GM10248 (cell line): ENCODE measurements around the gene TNFRSF11A.

ENCODE experiments used
- CTCF ChIA-PET: fragments of 300-600 bp; sonication (Branson Sonifier 250); formaldehyde crosslinking; extraction: SDS; loops from one replicate; lab custom pipeline; 2021; ENCODE audit warnings: antibody characterized with exemption; lab: Yijun Ruan, JAX
- POLR2A ChIA-PET: fragments of 350-650 bp; sonication (Branson Sonifier 250); formaldehyde crosslinking; extraction: SDS; loops from one replicate; lab custom pipeline; 2020; ENCODE audit warnings: antibody characterized with exemption; lab: Yijun Ruan, JAX
- DNase-seq: peaks from one replicate; pipeline ENCODE4 v3.0.0; 2012; ENCODE audit errors: extremely low spot score
- TF ChIP-seq, protein P1 (sequence below): IDR thresholded peaks from 2 replicates; pipeline ENCODE4 v1.5.1; 2012; ENCODE audit warnings: mild to moderate bottlenecking, low read depth; ENCODE audit errors: extremely low read depth, missing control alignments, control extremely low read depth

TNFRSF11A gene

DNA sequence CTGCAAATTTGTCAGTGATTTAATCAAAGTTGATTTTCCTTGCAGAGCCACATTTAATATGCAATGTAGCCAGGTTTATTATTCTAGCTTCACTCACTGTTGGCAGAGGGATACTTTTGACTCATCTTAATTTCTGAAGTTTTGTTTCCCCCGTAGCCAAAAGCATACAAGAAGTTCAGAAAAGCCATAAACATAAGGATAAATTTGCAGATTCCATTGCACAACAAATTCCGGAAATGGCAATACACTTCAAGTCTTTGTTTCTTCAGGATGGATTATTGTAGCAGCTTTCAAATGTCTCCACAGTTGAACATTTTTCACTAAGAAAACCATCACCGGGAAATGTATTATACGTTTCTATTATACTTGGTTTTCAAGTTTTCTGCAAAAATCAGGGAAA, 109.7 kb downstream of the TNFRSF11A start:
- ChIA-PET POLR2A (no interaction called here), CTCF (interaction anchor here (0.9 to 1.7 kb wide), 2 partner anchors 9 to 150 kb away, joined by 4 to 10 read pairs; no protein-coding TSS in a partner anchor)
- DNase-seq = no peak
- TF ChIP-seq, protein P1, sequence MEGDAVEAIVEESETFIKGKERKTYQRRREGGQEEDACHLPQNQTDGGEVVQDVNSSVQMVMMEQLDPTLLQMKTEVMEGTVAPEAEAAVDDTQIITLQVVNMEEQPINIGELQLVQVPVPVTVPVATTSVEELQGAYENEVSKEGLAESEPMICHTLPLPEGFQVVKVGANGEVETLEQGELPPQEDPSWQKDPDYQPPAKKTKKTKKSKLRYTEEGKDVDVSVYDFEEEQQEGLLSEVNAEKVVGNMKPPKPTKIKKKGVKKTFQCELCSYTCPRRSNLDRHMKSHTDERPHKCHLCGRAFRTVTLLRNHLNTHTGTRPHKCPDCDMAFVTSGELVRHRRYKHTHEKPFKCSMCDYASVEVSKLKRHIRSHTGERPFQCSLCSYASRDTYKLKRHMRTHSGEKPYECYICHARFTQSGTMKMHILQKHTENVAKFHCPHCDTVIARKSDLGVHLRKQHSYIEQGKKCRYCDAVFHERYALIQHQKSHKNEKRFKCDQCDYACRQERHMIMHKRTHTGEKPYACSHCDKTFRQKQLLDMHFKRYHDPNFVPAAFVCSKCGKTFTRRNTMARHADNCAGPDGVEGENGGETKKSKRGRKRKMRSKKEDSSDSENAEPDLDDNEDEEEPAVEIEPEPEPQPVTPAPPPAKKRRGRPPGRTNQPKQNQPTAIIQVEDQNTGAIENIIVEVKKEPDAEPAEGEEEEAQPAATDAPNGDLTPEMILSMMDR = no peak

GRCh38 chr18:62435435-62436031, 110.4 kb downstream of the TNFRSF11A start:
- POLR2A ChIA-PET = no interaction called here
- TF ChIP-seq, protein P1 = no peak
- no peak for DNase-seq
- CTCF ChIA-PET = interaction anchor here (0.9 to 1.7 kb wide), 2 partner anchors 10 to 149 kb away, joined by 4 to 10 read pairs; no protein-coding TSS in a partner anchor

- no peak for DNase-seq
- CTCF ChIA-PET = interaction anchor here (1.3 to 1.7 kb wide), 3 partner anchors 9 to 150 kb away, joined by 4 to 10 read pairs (median 5); no protein-coding TSS in a partner anchor
- TF ChIP-seq, protein P1 = no peak
- POLR2A ChIA-PET = no interaction called here
Observed at GRCh38 chr18:62436636-62437234, 111.6 kb downstream of the TNFRSF11A start.

DNA sequence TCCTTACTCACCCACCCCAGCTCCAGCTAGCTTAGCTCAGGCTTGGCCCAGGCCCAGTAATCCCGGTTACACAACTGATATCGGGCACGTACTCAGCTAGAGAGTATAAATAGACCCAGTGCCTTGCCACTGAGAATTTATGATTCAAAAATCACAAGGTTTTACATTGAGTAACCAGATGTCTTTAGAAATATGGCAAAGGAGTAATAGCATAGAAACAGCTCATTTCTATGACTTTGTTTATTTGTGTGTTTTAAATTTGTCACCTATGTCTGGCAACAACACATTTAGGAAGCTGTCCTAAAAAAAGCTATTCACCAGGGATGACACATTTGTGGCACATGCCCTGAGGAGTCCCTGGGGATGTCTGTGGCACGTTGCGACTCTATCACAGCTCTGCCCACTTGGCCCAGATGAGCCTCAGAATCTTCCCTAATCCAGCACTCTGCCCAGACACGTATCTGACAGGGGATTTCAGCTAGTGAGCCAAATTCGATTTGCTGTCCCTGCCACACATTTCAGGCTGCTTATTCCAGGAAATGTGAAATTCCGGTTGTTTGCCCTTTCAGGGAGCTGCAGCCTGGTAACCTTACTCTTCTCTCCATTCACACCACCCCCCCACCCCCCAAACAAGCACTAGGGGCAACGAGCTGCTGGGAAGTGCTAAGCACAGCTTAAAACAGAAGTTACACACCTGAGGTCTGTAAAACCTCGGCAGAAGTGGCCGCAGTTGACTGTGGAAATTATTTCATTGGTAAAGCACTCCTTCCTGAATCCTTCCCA, 112.3 kb downstream of the TNFRSF11A start:
- TF ChIP-seq, protein P1 = no peak
- ChIA-PET POLR2A (no interaction called here), CTCF (interaction anchor here (1.3 to 1.7 kb wide), 3 partner anchors 9 to 149 kb away, joined by 4 to 10 read pairs (median 5); no protein-coding TSS in a partner anchor)
- no peak for DNase-seq

- TF ChIP-seq, protein P1 = no peak
- POLR2A ChIA-PET = no interaction called here
- CTCF ChIA-PET = interaction anchor here (1.3 to 1.7 kb wide), 3 partner anchors 10 to 149 kb away, joined by 4 to 10 read pairs (median 5); no protein-coding TSS in a partner anchor
- no peak for DNase-seq
Observed at GRCh38 chr18:62438018-62438329, 112.9 kb downstream of the TNFRSF11A start.

GRCh38 chr18:62438402-62438801, 113.3 kb downstream of the TNFRSF11A start:
- no peak for DNase-seq
- CTCF ChIA-PET = interaction anchor here (1.0 kb wide), 1 partner anchor 13 kb away, joined by 3 read pairs; no protein-coding TSS in a partner anchor
- POLR2A ChIA-PET = no interaction called here
- TF ChIP-seq, protein P1 = no peak
